ENCODE measurements around the gene TBCK. TPM values are rescaled to one million over a fixed set of nuclear protein-coding genes. Genes with fewer than 3 reads are reported as not detected.

Gene TBCK
- total RNA-seq, 1 experiment from 2014 or later: 29.5 TPM

Other genes starting within 250 kb of the TBCK start
- 24.6 and 31.9 TPM in 2 replicates for gene AIMP1, start 341 bp upstream of the TBCK start, total RNA-seq (2014; rRNA removed; shearing (Covaris generic))
- not detected in 2 replicates for gene GIMD1, start 52.6 kb upstream of the TBCK start, total RNA-seq (2014; rRNA removed; shearing (Covaris generic))